Umbilical cord (tissue), 2 donors: ENCODE data around the gene NME2. TPM values are rescaled to one million over a fixed set of nuclear protein-coding genes. Genes with fewer than 3 reads are reported as not detected.
A peak's percentile ranks its signal among the peaks of the same experiment; 100 is the strongest.
"Not testable (repeated sequence)": the region's sequence is repeated elsewhere in the genome, so short reads cannot be mapped to it uniquely, and the experiment has no call there.

ENCODE experiments used
- DNase-seq: peaks from one replicate; pipeline ENCODE4 v3.0.0-alpha.2; 2015; ENCODE audit warnings: low spot score
- total RNA-seq: library from RNA; depleted of rRNA; stranded (reverse); fragments of >200 nt; gene quantifications from one replicate; pipeline ENCODE4 v1.2.3, GENCODE V29; 2014; ENCODE audit warnings: low replicate concordance; ENCODE audit not compliant: insufficient read depth

The NME2 gene
- total RNA-seq, 1 donor from 2014 or later: 355 TPM

- DNase-seq: no peak
Observed at GRCh38 chr17:51152766-51153209, 13.4 kb upstream of the NME2 start.

GRCh38 chr17:51153210-51154072 lies 12.8 kb upstream of the NME2 start, which contains the start of gene NME1:
Gene NME1 (plus strand): TSS chr17:51153559. CDS start chr17:51155655, 2,096 bp downstream.
- DNase-seq: peak; percentile 100

DNA sequence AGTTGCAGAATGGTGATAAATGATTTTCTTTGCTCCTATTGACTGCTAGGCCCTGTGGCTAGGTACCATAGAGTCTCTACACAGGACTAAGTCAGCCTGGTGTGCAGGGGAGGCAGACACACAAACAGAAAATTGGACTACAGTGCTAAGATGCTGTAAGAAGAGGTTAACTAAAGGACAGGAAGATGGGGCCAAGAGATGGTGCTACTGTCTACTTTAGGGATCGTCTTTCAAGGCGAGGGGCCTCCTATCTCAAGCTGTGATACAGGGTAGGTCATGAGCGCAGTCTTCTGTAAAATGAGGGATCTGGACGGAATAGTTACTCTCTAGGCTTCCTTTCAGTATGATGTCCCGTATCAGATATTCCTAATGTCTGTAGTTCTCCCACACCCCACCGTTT lies 12.0 kb upstream of the NME2 start:
- peak; percentile 32 for DNase-seq

DNA sequence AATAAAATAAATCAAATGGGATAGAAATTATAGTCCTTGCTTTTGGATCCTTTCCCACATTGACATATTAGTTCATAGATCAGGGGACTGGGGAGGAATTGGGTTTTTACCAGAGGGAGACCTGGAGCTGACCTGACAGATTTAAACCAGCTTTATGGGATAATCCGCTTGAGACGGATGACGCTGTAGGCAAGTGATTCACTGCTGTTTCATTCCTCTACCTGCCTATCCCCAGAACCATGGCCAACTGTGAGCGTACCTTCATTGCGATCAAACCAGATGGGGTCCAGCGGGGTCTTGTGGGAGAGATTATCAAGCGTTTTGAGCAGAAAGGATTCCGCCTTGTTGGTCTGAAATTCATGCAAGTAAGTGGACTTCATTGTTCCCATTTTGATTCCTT lies 10.8 kb upstream of the NME2 start:
- no peak for DNase-seq

GRCh38 chr17:51159604-51160003 lies 6.6 kb upstream of the NME2 start:
- no peak for DNase-seq

DNA sequence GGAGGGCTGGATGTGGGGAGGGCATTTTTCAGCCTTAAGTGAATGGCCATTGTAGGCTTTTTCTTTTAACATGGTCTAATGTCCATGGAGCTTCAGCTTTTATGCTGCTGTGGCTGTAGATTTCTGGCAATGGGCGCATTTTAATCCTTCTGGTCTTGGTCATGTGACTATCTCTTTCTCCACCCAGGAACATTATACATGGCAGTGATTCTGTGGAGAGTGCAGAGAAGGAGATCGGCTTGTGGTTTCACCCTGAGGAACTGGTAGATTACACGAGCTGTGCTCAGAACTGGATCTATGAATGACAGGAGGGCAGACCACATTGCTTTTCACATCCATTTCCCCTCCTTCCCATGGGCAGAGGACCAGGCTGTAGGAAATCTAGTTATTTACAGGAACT lies 4.7 kb upstream of the NME2 start:
- DNase-seq: no peak

DNA sequence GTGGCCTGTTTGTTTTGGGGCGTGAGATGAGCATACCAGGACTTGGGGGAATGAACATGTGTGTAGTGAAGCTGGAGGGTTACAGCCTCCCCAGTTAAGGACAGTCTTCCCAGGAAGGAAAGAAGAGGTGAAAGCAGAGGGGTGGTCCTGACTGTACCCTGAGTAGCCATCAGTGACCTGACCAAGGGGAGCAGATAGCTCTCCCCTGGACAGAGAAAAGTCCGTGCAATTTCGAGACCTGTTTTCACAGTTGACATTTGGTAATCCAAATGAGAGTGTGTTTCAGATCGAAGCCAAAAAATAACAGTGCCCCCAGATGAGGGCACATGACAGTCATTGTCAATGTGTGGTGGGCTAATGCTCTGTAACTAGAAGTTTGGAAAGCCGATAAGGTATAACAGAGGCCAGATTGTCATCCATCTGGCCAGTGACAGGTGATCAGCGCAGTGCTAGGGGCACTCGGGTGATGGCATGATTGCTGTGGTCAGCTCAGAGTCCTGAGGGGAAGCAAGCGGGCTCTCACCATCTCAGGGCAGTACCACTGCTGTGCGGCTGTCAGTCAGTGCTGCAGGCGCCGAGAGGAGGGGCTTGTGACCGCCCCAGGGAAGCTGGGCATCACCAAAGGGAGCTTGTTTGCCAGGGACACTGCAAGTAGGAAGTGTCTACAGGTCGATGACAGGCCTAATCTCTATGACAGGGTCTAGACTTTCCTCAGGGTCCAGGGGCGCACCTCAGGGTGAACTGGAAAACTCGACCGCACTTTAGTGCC lies 1.1 kb upstream of the NME2 start:
- no peak for DNase-seq

DNA sequence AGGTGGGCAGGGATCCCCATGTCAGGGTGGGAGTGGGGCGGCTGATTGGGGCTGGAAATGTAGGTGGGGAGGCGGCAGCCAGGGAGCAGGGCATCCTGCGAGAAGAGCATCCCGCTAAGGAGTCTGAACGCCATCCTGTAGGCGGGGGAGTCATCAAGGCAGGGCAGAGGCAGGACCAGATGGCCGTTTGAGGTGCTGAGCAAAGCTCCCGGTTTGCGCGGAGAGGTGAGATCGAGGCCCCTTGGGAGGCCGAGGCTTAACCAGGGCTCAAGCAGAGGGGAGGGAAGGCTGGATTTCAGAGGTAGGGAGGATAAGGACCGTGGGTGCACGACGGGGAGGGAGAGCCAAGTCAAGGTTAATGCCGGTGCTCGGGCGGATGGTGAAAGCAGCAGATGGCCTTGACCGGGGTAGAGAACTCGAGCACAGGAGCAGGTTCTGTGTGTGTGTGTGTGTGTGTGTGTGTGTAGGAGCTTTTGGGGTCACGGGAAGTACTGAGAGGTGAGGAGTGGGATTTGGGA lies 472 bp upstream of the NME2 start:
- DNase-seq: peak; percentile 44

GRCh38 chr17:51166987-51167931 lies 1.0 kb downstream of the NME2 start:
- no peak for DNase-seq

GRCh38 chr17:51169340-51169739 lies 3.1 kb downstream of the NME2 start:
- DNase-seq: no peak

GRCh38 chr17:51170736-51171135 lies 4.5 kb downstream of the NME2 start:
- no peak for DNase-seq

GRCh38 chr17:51172030-51172429 lies 5.8 kb downstream of the NME2 start:
- DNase-seq: not testable (repeated sequence)

DNA sequence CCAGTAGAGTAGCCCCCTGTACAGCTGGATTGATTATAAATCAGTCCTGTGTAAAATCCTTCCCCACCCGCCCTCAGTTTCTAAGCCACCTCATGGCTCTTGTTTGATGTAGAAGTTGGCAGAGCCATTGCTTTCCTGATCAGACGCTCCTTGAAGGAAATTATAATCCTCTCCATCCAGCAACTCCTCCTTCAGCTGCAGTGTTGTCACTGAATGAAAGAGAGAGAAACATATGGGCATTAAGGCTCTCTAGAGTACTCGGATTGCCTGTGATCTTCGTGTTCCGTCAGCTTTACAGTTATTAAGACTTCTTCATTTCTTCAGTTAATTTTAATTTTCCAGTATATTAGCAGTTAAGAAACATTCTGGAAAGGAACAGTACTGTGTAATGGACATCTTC lies 14.3 kb downstream of the NME2 start:
- DNase-seq: peak; percentile 73

DNA sequence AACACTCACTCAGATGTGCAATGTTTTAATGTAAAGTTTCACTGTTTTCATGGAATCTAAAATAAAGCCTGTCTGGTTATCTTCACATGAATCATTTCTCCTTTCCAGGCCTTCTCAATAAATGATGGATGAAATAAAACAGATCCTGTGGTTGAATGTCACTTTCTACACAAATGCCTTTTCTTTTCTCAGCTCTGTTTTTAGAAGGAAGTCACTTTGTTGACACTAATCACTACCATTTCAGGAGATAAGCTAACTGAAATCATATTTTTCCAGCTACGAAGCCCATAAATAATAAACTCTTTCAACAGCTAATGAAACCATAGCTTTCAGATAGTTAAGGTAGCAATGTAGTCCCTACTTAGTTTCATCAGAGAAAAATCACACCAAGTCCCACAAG lies 17.9 kb downstream of the NME2 start:
- peak; percentile 63 for DNase-seq

- no peak for DNase-seq
Observed at GRCh38 chr17:51185763-51186332, 19.6 kb downstream of the NME2 start.

DNA sequence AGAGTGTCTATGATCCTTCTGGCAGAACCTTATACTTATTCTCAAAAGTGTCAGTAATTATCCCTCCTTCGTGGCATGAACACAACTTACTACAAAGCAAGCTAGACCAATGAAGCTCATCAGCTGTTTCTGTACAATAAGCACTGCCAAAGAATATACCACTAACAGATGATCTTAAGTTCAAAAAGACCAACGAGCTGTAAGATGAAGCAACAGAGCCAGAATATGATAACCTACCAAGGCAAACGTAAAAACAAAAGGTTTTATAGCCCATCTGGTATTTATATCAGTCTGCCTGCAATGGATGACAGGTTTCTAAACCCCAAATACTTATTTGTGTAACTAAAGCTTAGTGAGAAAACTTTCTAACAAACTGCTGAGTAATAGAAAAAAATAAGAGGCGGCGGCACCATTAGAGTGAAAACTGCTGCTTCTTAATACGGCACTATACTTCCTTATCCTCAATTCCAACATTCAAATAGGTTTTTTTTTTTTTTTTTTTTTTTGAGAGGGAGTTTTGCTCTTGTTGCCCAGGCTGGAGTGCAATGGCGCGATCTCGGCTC lies 22.1 kb downstream of the NME2 start:
- DNase-seq: peak; percentile 85

- DNase-seq: no peak
Observed at GRCh38 chr17:51189162-51189561, 23.0 kb downstream of the NME2 start.

DNA sequence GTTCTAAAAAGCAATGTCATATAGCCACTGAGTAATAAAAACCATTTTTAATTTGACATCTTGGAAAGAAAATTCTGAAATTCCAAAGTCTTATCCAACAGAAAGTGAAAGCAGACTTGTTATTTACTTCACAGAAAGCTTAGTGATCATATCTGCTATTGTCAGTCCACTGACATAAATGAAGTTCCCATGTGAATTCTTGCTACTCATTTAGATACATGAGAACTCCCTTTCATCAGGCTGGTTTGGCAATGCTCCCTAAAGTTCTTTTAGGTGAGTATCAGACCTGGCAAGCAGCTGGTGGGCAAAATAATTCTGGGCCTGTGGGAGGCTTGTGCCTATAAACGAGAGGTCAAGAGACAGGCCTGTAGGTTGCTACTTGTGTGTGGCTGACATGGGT lies 23.4 kb downstream of the NME2 start:
- no peak for DNase-seq

GRCh38 chr17:51191895-51192294 lies 25.7 kb downstream of the NME2 start:
- DNase-seq: no peak

- DNase-seq: no peak
Observed at GRCh38 chr17:51197754-51198153, 31.5 kb downstream of the NME2 start.

DNA sequence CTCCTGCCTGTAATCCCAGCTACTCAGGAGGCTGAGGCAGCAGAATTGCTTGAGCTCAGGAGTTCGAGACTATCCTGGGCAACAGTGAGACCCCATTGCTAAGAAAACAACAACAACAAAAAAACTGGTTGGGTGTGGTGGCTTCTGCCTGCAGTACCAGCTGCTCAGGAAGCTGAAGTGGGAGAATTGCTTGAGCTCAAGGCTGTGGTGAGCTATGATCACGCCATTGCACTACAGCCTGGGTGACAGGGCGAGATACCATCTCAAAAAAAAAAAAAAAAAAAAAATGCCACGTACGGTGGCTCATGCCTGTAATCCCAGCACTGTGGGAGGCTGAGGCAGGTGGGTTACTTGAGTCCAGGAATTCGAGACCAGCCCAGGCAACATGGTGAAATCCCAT lies 34.1 kb downstream of the NME2 start:
- no peak for DNase-seq
